OCI-LY3 (cell line): Measurements from ENCODE around the gene AKAP3.

Experiments used
- H2AFZ ChIP-seq: fragments of 200-600, 300-600 bp; shearing (Covaris generic); 2 replicates; pipeline ENCODE4 v1.6.0; 2014; ENCODE audit warnings: antibody characterized with exemption, low read depth, low read length
- H3K27ac ChIP-seq: fragments of 200-600, 300-600 bp; sonication (generic); 2 replicates; pipeline ENCODE4 v1.5.1; 2014; ENCODE audit warnings: mild to moderate bottlenecking, low read length, moderate library complexity, mixed read lengths
- H3K27me3 ChIP-seq: fragments of 200-600, 300-600 bp; sonication (generic); 2 replicates; pipeline ENCODE4 v1.6.1; 2014; ENCODE audit warnings: low read depth, low read length, mixed read lengths
- H3K36me3 ChIP-seq: fragments of 200-600, 300-600 bp; sonication (generic); replicated peaks from 2 replicates; pipeline ENCODE3; 2014; ENCODE audit warnings: low read depth, low read length, mixed read lengths
- H3K4me1 ChIP-seq: fragments of 300-600, 200-600 bp; sonication (generic); 2 replicates; pipeline ENCODE4 v1.6.1; 2014; ENCODE audit warnings: low read length, mixed read lengths
- H3K4me2 ChIP-seq: fragments of 200-600, 300-600 bp; sonication (generic); 2 replicates; pipeline ENCODE4 v1.6.1; 2014; ENCODE audit warnings: low read length, mixed read lengths
- H3K4me3 ChIP-seq: fragments of 300-600, 200-600 bp; sonication (generic); 2 replicates; pipeline ENCODE4 v1.5.1; 2014; ENCODE audit warnings: antibody characterized with exemption, mild to moderate bottlenecking, low read length, moderate library complexity
- H3K79me2 ChIP-seq: fragments of 300-600, 200-600 bp; shearing (Covaris generic); 2 replicates; pipeline ENCODE4 v1.6.1; 2014; ENCODE audit warnings: mild to moderate bottlenecking, low read length, mixed read lengths
- H3K9ac ChIP-seq: fragments of 300-600, 200-600 bp; shearing (Covaris generic); 2 replicates; pipeline ENCODE4 v1.6.0; 2014; ENCODE audit warnings: mild to moderate bottlenecking, low read length, moderate library complexity
- H3K9me3 ChIP-seq: fragments of 200-600, 300-600 bp; shearing (Covaris generic); 2 replicates; pipeline ENCODE4 v1.6.1; 2014; ENCODE audit warnings: low read length, mixed read lengths; ENCODE audit not compliant: insufficient read depth
- H4K20me1 ChIP-seq: fragments of 200-600, 300-600 bp; sonication (generic); 2 replicates; pipeline ENCODE4 v1.6.1; 2016; ENCODE audit warnings: low read length, mixed read lengths; ENCODE audit not compliant: insufficient read depth
- EZH2phosphoT487 ChIP-seq: fragments of 200-600 bp; shearing (Covaris generic); IDR thresholded peaks from 2 replicates; pipeline ENCODE4 v1.6.1; 2018; ENCODE audit warnings: antibody characterized with exemption, mixed run types, low read depth
- TF ChIP-seq, protein P1 (sequence below): fragments of 200-600, 300-600 bp; sonication (generic); IDR thresholded peaks from 2 replicates; pipeline ENCODE4 v1.5.1; 2014; ENCODE audit warnings: antibody characterized with exemption, low read length, low read depth

Gene AKAP3

GRCh38 chr12:4648501-4649357 is at the start of gene AKAP3, which contains the start of gene NDUFA9:
TSS of gene AKAP3 (minus strand) at chr12:4649051. CDS start at chr12:4638196, 10,855 bp downstream.
TSS of gene NDUFA9 (plus strand) at chr12:4649114. CDS start at chr12:4649127, 13 bp downstream.
- TF ChIP-seq EZH2phosphoT487 = no peak
- TF ChIP-seq, protein P1, sequence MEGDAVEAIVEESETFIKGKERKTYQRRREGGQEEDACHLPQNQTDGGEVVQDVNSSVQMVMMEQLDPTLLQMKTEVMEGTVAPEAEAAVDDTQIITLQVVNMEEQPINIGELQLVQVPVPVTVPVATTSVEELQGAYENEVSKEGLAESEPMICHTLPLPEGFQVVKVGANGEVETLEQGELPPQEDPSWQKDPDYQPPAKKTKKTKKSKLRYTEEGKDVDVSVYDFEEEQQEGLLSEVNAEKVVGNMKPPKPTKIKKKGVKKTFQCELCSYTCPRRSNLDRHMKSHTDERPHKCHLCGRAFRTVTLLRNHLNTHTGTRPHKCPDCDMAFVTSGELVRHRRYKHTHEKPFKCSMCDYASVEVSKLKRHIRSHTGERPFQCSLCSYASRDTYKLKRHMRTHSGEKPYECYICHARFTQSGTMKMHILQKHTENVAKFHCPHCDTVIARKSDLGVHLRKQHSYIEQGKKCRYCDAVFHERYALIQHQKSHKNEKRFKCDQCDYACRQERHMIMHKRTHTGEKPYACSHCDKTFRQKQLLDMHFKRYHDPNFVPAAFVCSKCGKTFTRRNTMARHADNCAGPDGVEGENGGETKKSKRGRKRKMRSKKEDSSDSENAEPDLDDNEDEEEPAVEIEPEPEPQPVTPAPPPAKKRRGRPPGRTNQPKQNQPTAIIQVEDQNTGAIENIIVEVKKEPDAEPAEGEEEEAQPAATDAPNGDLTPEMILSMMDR = no peak
- Histone ChIP-seq H3K36me3 (no peaks in the 10 kb centered on the region), H3K27me3 (no peaks in the 10 kb centered on the region), H3K79me2 (peaks cover 54% of the 10 kb centered on the region), H3K4me1 (peaks cover 45% of the 10 kb centered on the region), H4K20me1 (no peaks in the 10 kb centered on the region), H3K9me3 (no peaks in the 10 kb centered on the region), H3K9ac (peak within 1 kb of the TSS; percentile 98), H3K4me2 (peak within 1 kb of the TSS; percentile 92), H3K27ac (peak within 1 kb of the TSS; percentile 76), H2AFZ (peak within 1 kb of the TSS; percentile 71), H3K4me3 (peak within 1 kb of the TSS; percentile 92)

GRCh38 chr12:4690760-4691159 is 41.9 kb upstream of the AKAP3 start:
- Histone ChIP-seq H3K4me1 (no peaks in the 10 kb centered on the region), H3K4me2 (no peak overlapping the region), H3K4me3 (no peak overlapping the region), H3K27ac (no peak overlapping the region), H2AFZ (no peak overlapping the region), H3K27me3 (no peaks in the 10 kb centered on the region), H3K79me2 (no peaks in the 10 kb centered on the region), H3K9me3 (no peaks in the 10 kb centered on the region), H3K36me3 (peaks cover 48% of the 10 kb centered on the region), H4K20me1 (no peaks in the 10 kb centered on the region), H3K9ac (no peak overlapping the region)
- TF ChIP-seq EZH2phosphoT487 = no peak
- TF ChIP-seq, protein P1 = no peak

DNA sequence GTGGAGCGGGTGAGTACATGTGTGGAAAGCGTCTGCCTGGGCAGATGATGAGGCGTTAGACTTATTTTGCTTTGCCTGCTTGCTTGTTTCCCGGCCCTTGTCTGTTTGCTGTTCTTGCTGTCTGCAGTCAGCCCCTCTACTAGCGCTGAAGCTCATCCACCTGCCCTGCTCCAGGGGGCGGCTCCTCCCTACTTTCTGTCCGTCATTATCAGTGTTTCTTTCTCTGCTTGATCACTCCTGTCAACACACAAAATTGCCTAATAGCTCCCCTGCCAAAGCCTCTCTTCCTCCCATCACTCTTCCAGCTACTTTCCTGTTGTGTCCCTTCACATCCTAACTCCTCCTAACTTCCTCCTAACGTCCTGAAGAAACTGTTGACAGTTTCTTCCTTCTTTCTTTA is 36.5 kb upstream of the AKAP3 start:
- no peak overlapping the region for H3K4me2 ChIP-seq
- H3K9ac ChIP-seq = no peak overlapping the region
- no peaks in the 10 kb centered on the region for H4K20me1 ChIP-seq
- no peaks in the 10 kb centered on the region for H3K9me3 ChIP-seq
- no peaks in the 10 kb centered on the region for H3K4me1 ChIP-seq
- H3K27ac ChIP-seq = no peak overlapping the region
- no peak for TF ChIP-seq EZH2phosphoT487
- TF ChIP-seq, protein P1 = no peak
- no peaks in the 10 kb centered on the region for H3K79me2 ChIP-seq
- H3K36me3 ChIP-seq = peaks cover 54% of the 10 kb centered on the region
- H2AFZ ChIP-seq = no peak overlapping the region
- no peaks in the 10 kb centered on the region for H3K27me3 ChIP-seq
- no peak overlapping the region for H3K4me3 ChIP-seq

- Histone ChIP-seq H3K9ac (no peak overlapping the region), H3K4me2 (no peak overlapping the region), H3K4me1 (no peaks in the 10 kb centered on the region), H2AFZ (no peak overlapping the region), H3K36me3 (peaks cover 28% of the 10 kb centered on the region), H3K79me2 (no peaks in the 10 kb centered on the region), H3K4me3 (no peak overlapping the region), H3K27ac (no peak overlapping the region), H3K27me3 (no peaks in the 10 kb centered on the region), H4K20me1 (no peaks in the 10 kb centered on the region), H3K9me3 (no peaks in the 10 kb centered on the region)
- TF ChIP-seq EZH2phosphoT487 = no peak
- TF ChIP-seq, protein P1 = no peak
These were observed 32.9 kb upstream of the AKAP3 start for GRCh38 chr12:4681732-4682131.
